H7 (cell line): ENCODE results near the gene ISCA1. TPM values are rescaled to one million over a fixed set of nuclear protein-coding genes. Genes with fewer than 3 reads are reported as not detected.
"Not testable (repeated sequence)": the region's sequence is repeated elsewhere in the genome, so short reads cannot be mapped to it uniquely, and the experiment has no call there.

ENCODE experiments used
- DNase-seq: peaks from one replicate; pipeline ENCODE4 v3.0.0; 2012
- H3K27me3 ChIP-seq: 2 replicates; pipeline ENCODE4 v1.6.0; 2011; ENCODE audit warnings: mild to moderate bottlenecking, low read length; ENCODE audit not compliant: control insufficient read depth, insufficient read depth
- H3K36me3 ChIP-seq: replicated peaks from 2 replicates; pipeline ENCODE4 v1.5.1; 2011; ENCODE audit warnings: low read length; ENCODE audit not compliant: control insufficient read depth, insufficient read depth
- H3K4me3 ChIP-seq: 2 replicates; pipeline ENCODE4 v1.5.1; 2011; ENCODE audit warnings: low read depth, mild to moderate bottlenecking, control low read depth, low read length, moderate library complexity; ENCODE audit not compliant: insufficient read depth
- total RNA-seq: library from RNA; depleted of rRNA; stranded (reverse); fragments of >200 nt; shearing (Covaris generic); gene quantifications from 2 replicates; pipeline ENCODE4 v1.2.3, GENCODE V29; 2014; rRNA removed

ISCA1 gene
- 51.2 and 56.2 TPM in 2 replicates for total RNA-seq

GRCh38 chr9:86282077-86282978 lies at the start of gene ISCA1:
TSS of gene ISCA1 (minus strand) at chr9:86282538. CDS start at chr9:86282458, 80 bp downstream.
- peak; percentile 96 for DNase-seq
- peak within 1 kb of the TSS; percentile 76 for H3K4me3 ChIP-seq
- H3K36me3 ChIP-seq = peaks cover 4% of the 10 kb centered on the region
- no peaks in the 10 kb centered on the region for H3K27me3 ChIP-seq

- H3K4me3 ChIP-seq = no peak overlapping the region
- DNase-seq = no peak
- H3K27me3 ChIP-seq = no peaks in the 10 kb centered on the region
- H3K36me3 ChIP-seq = peaks cover 1% of the 10 kb centered on the region
Measured at GRCh38 chr9:86330186-86330585, 47.8 kb upstream of the ISCA1 start.

GRCh38 chr9:86329649-86330048 lies 47.3 kb upstream of the ISCA1 start:
- no peak overlapping the region for H3K4me3 ChIP-seq
- peaks cover 1% of the 10 kb centered on the region for H3K36me3 ChIP-seq
- H3K27me3 ChIP-seq = no peaks in the 10 kb centered on the region
- no peak for DNase-seq

GRCh38 chr9:86328156-86328555 lies 45.8 kb upstream of the ISCA1 start:
- H3K36me3 ChIP-seq = peaks cover 1% of the 10 kb centered on the region
- no peak for DNase-seq

GRCh38 chr9:86326536-86326935 lies 44.2 kb upstream of the ISCA1 start:
- no peaks in the 10 kb centered on the region for H3K27me3 ChIP-seq
- no peak overlapping the region for H3K4me3 ChIP-seq
- DNase-seq = no peak
- H3K36me3 ChIP-seq = peaks cover 4% of the 10 kb centered on the region

More at GRCh38 chr9:86328156-86328555, 45.8 kb upstream of the ISCA1 start:
- no peak overlapping the region for H3K4me3 ChIP-seq
- H3K27me3 ChIP-seq = no peaks in the 10 kb centered on the region

- no peak overlapping the region for H3K4me3 ChIP-seq
- no peak for DNase-seq
- H3K36me3 ChIP-seq = peaks cover 5% of the 10 kb centered on the region
- H3K27me3 ChIP-seq = no peaks in the 10 kb centered on the region
Measured at GRCh38 chr9:86324901-86325300, 42.6 kb upstream of the ISCA1 start.

GRCh38 chr9:86324308-86324707 lies 42.0 kb upstream of the ISCA1 start:
- no peak for DNase-seq
- no peaks in the 10 kb centered on the region for H3K27me3 ChIP-seq
- H3K36me3 ChIP-seq = peaks cover 5% of the 10 kb centered on the region
- H3K4me3 ChIP-seq = no peak overlapping the region

- Histone ChIP-seq H3K27me3 (no peaks in the 10 kb centered on the region), H3K4me3 (no peak overlapping the region), H3K36me3 (peaks cover 7% of the 10 kb centered on the region)
- no peak for DNase-seq
Measured at GRCh38 chr9:86322973-86323644, 40.8 kb upstream of the ISCA1 start.

- Histone ChIP-seq H3K4me3 (no peak overlapping the region), H3K27me3 (no peaks in the 10 kb centered on the region), H3K36me3 (peaks cover 8% of the 10 kb centered on the region)
- no peak for DNase-seq
Measured at GRCh38 chr9:86321373-86321772, 39.0 kb upstream of the ISCA1 start.

- Histone ChIP-seq H3K4me3 (no peak overlapping the region), H3K27me3 (no peaks in the 10 kb centered on the region), H3K36me3 (peaks cover 10% of the 10 kb centered on the region)
- no peak for DNase-seq
Measured at GRCh38 chr9:86318187-86318586, 35.8 kb upstream of the ISCA1 start.

- peaks cover 7% of the 10 kb centered on the region for H3K36me3 ChIP-seq
Measured at GRCh38 chr9:86315078-86315477, 32.7 kb upstream of the ISCA1 start.

GRCh38 chr9:86312959-86313358 lies 30.6 kb upstream of the ISCA1 start:
- H3K27me3 ChIP-seq, H3K36me3 ChIP-seq, DNase-seq, H3K4me3 ChIP-seq: not testable (repeated sequence)

More at GRCh38 chr9:86315078-86315477, 32.7 kb upstream of the ISCA1 start:
- no peak for DNase-seq
- H3K27me3 ChIP-seq = no peaks in the 10 kb centered on the region
- no peak overlapping the region for H3K4me3 ChIP-seq

GRCh38 chr9:86308687-86309086 lies 26.3 kb upstream of the ISCA1 start:
- no peak overlapping the region for H3K4me3 ChIP-seq
- DNase-seq = no peak
- H3K36me3 ChIP-seq = peaks cover 3% of the 10 kb centered on the region
- H3K27me3 ChIP-seq = no peaks in the 10 kb centered on the region

- Histone ChIP-seq H3K36me3 (peaks cover 8% of the 10 kb centered on the region), H3K4me3 (no peak overlapping the region), H3K27me3 (no peaks in the 10 kb centered on the region)
- peak; percentile 13 for DNase-seq
Measured at GRCh38 chr9:86304236-86304730, 21.9 kb upstream of the ISCA1 start.
